HG03565 (cell line): ENCODE results near the gene RBM3.

Source experiments
- ATAC-seq: cut with Tn5 transposase; IDR thresholded peaks from one replicate; pipeline ENCODE4 v1.9.1; 2021; ENCODE audit warnings: mild to moderate bottlenecking, moderate library complexity; ENCODE audit not compliant: unreplicated experiment

The RBM3 gene

DNA sequence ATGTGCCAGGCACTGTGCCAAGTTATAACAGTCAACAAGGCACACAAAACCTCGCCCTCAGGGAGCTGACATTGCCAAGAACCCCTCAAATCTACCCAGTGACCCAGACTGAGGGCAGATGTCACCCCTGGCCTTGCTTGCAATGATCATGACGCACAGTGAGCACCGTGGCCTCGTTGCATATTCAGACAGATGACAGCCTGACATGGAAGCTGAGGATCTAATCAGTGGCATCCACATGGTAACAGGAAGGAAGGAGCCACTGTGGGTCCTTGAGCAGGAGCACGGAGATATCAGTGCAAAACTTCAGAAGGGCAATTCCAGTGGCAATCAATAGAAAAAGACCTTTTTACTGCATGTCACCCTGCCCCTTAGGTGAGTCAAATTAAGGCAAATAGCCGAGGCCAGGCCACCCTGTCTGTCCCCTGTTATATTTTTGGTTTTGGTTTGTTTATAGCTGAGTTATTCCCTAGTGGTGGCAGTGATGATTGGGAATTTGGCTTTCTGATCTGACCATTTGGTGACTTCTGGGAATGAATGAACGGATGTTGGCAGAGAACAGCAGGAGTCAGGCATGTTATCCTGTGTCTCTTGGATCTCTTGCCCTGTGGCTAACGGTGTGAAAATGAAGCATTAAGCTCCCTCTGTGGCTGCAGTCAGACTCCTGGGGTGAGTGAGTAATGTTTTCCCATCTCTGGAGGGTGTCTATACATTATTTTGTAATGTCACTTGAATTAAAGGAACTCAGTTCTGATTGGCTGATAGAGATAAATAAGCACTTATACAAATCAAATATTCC is 43.5 kb downstream of the RBM3 start:
- no peak for ATAC-seq

DNA sequence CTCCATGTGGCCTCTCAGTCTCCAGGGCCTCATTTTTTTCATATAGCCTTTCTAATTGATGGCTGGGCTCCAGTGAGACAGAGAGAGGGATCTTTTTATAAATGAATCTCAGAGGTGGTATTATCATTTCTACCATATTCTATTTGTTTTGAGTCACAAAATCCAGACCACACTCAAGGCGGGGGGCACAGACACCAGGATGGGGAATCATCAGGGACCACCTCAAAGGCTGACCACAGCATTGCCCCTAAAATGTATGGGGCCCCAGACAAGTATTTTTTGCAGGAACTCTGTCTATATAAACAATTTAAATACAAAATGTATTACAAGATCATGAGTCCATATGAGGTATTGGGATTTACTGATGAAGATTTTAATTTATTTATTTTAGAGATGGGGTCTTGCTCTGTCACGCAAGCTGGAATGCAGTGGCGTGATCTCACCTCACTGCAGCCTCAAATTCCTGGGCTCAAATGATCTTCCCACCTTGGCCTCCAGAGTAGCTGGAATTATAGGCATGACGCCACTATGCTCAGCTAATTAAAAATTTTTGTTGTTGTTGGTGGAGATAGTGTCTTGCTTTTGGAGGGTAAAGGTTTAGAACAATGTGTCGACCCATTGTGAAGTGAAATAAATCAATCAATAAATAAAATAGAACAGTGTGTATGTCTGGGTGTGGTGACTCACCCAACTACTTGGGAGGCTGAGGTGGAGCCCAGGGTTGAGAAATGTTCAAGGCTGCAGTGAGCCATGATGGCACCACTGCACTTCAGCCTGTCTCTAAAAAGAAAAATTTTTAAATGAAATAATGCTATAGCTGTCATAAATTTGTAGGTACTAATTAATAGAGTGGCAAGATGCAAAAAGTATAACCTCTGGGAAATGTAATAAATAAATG is 52.4 kb downstream of the RBM3 start:
- no peak for ATAC-seq
